Subcutaneous abdominal adipose tissue (tissue), 5 donors: ENCODE measurements around the gene FAM76B.

Experiments
- H3K27ac ChIP-seq: one replicate; pipeline ENCODE4 v1.7.0; 2013; ENCODE audit warnings: low read depth, mild to moderate bottlenecking, inconsistent platforms, low read length, moderate library complexity
- H3K27me3 ChIP-seq, 5 donors: one replicate each; pipeline ENCODE4 v1.7.0; 2013; ENCODE audit warnings: low read length in 5 of 5, inconsistent platforms in 1 of 5; ENCODE audit not compliant: control insufficient read depth in 5 of 5, insufficient read depth in 4 of 5
- H3K36me3 ChIP-seq, 5 donors: one replicate each; pipeline ENCODE4 v1.7.0; 2013; ENCODE audit warnings: low read length in 5 of 5; ENCODE audit not compliant: control insufficient read depth in 5 of 5, insufficient read depth in 5 of 5
- H3K4me1 ChIP-seq, 5 donors: one replicate each; pipeline ENCODE4 v1.7.0; 2013; ENCODE audit warnings: low read length in 5 of 5, mild to moderate bottlenecking in 3 of 5, moderate library complexity in 1 of 5; ENCODE audit not compliant: control insufficient read depth in 5 of 5, insufficient read depth in 5 of 5
- H3K4me3 ChIP-seq, 5 donors: one replicate each; pipeline ENCODE4 v1.7.0; 2013; ENCODE audit warnings: low read length in 5 of 5, low read depth in 1 of 5
- H3K9ac ChIP-seq, 5 donors: one replicate each; pipeline ENCODE4 v1.7.0; 2013; ENCODE audit warnings: low read length in 5 of 5, mild to moderate bottlenecking in 4 of 5, moderate library complexity in 3 of 5
- H3K9me3 ChIP-seq, 5 donors: one replicate each; pipeline ENCODE4 v1.7.0; 2013; ENCODE audit warnings: low read length in 5 of 5; ENCODE audit not compliant: control insufficient read depth in 5 of 5
- donor health status: healthy.
- donor health status: healthy.
- donor health status: healthy.
- donor health status: healthy.
- donor health status: healthy.

Gene FAM76B

DNA sequence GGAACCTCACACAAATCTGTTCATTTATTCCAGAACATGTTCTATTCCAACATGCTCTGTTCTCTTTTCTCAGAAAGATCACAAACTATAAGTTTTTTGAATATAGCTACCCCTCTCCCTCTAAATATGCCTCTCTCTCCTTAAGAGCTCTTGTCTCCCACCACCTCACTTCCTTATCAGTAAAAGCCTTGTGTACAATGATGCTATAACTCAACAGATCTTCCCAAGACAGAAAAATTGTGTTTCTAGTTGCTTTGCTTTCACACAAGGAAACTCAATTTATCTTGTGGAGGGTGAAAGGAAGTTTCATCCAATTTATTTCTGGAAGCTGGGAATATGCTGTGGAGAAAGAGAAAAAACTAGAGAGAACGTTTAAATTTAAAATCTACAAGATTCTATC lies 64.4 kb downstream of the FAM76B start:
- Histone ChIP-seq H3K9ac (no peak overlapping the region), H3K36me3 (no peaks in the 10 kb centered on the region), H3K4me1 (no peaks in the 10 kb centered on the region), H3K9me3 (no peaks in the 10 kb centered on the region), H3K27me3 (no peaks in the 10 kb centered on the region), H3K4me3 (no peak overlapping the region), H3K27ac (no peak overlapping the region)

DNA sequence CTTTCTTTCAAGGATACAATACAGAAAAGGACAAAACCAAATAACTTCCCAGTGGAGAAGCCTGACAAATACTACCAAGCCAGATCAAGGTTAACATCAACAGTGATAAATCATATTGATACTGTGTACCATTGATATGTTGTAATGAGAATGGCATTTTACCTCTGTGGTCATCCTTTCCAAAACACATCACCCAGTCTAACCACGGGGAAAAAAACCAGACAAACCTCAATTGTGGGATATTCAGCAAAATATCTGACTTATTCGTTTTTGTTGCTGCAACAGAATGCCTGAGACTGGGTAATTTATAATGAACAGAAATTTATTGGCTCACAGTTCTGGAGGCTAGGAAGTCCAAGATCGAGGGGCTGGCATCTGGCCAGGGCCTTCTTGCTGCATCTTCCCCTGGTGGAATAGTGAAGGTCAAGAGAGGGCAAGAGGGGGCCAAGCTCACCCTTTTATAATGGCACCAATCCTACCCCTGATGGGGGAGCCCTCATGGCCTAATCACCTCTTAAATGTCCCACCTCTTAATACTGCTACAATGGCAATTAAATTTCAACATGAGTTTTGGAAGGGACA lies 66.1 kb downstream of the FAM76B start:
- Histone ChIP-seq H3K27ac (no peak overlapping the region), H3K9me3 (no peaks in the 10 kb centered on the region), H3K4me1 (no peaks in the 10 kb centered on the region), H3K9ac (no peak overlapping the region), H3K4me3 (no peak overlapping the region), H3K27me3 (no peaks in the 10 kb centered on the region), H3K36me3 (no peaks in the 10 kb centered on the region)

DNA sequence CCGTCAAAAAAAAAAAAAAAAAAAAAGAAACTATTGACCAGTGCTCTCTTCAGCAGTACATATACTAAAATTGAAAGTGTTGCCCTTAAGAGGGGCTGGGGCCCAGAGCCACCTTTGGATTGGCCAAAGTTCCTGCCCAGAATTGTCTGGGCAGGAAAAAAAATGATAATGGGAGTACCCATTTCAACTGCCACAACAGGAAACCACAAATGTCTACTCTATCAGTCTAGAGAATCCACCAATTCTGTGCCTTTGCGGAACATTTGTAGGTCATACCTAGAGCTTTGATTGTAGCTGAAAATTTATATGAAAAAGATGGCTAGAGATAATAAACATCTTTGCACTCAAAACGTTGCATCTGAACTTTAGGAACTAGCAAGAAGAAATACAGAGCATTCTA lies 69.4 kb downstream of the FAM76B start:
- Histone ChIP-seq H3K9ac (no peak overlapping the region), H3K9me3 (no peaks in the 10 kb centered on the region), H3K36me3 (no peaks in the 10 kb centered on the region), H3K4me1 (peaks cover 0 to 7% (median 0%) of the 10 kb centered on the region in 5 donors), H3K4me3 (no peak overlapping the region), H3K27ac (no peak overlapping the region), H3K27me3 (no peaks in the 10 kb centered on the region)
